ENCODE data around the gene CTSD. TPM values are rescaled to one million over a fixed set of nuclear protein-coding genes. Genes with fewer than 3 reads are reported as not detected.
"Not testable (repeated sequence)": the region's sequence is repeated elsewhere in the genome, so short reads cannot be mapped to it uniquely, and the experiment has no call there.

The CTSD gene
- total RNA-seq, 1 donor from 2014 or later, result 109 TPM

DNA sequence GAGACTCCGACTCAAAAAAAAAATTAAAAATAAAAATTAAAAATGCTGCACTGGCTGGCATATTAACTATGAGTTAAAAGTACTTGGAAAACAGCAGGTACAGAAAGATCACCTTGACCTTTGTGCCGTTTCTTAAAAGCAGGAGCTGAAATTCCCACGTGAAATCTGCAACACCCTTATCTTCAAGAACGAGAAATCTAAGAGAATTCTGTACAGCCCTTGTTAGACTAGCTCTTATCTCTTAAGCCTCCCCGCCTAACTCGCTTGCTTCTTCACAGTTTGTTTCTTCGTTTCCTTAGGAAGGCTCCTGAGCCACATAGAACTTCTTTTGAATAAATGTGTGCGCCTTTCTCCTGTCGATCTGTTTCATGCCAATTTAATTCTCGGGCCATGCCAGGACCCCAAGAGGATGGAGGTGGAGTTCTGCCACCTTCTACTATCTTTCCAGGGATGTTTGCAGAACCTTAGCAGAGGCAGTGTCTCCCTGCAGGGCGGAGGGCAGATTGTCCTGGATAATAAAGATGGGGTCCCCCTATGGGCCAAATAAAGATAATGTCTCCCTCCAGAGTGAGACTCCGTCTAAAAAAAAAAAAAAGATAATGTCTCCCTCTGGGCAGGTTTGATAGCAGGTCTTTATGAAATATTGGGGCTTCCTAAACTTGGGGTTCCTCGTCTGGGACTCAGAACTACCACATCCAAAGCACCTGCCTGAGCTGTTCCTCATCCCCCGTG lies 43.7 kb upstream of the CTSD start:
- Mint-ChIP-seq H3K4me1 (no peaks in the 10 kb centered on the region), H3K36me3 (ENCODE audit: low read depth) (no peaks in the 10 kb centered on the region), H3K27me3 (ENCODE audit: low read depth) (no peaks in the 10 kb centered on the region), H3K4me3 (no peak overlapping the region), H3K9me3 (no peaks in the 10 kb centered on the region), H3K27ac (ENCODE audit: unreplicated experiment) (no peak overlapping the region)
- TF ChIP-seq, protein P1, sequence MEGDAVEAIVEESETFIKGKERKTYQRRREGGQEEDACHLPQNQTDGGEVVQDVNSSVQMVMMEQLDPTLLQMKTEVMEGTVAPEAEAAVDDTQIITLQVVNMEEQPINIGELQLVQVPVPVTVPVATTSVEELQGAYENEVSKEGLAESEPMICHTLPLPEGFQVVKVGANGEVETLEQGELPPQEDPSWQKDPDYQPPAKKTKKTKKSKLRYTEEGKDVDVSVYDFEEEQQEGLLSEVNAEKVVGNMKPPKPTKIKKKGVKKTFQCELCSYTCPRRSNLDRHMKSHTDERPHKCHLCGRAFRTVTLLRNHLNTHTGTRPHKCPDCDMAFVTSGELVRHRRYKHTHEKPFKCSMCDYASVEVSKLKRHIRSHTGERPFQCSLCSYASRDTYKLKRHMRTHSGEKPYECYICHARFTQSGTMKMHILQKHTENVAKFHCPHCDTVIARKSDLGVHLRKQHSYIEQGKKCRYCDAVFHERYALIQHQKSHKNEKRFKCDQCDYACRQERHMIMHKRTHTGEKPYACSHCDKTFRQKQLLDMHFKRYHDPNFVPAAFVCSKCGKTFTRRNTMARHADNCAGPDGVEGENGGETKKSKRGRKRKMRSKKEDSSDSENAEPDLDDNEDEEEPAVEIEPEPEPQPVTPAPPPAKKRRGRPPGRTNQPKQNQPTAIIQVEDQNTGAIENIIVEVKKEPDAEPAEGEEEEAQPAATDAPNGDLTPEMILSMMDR (conservative IDR thresholded peaks at IDR 0.05), result peak; percentile 25
- no peak for DNase-seq (ENCODE audit: low read depth, low spot score)

DNA sequence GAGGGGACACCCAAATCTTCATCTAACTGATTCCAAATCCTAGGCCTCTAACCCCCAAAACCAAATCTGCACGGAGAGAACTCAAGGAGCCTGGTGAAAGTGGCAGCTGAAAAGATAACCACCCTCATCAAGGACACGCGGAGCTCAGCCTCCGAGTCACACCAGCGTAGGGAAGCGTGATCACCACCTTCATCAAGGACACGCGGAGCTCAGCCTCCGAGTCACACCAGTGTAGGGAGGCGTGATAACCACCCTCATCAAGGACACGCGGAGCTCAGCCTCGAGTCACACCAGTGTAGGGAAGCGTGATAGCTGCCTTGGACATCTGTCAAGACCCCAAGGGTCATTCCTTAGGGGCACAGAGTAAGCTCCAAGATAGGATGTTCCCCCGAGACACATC lies 41.8 kb upstream of the CTSD start:
- Mint-ChIP-seq H3K9me3 (no peaks in the 10 kb centered on the region), H3K4me1 (no peaks in the 10 kb centered on the region), H3K4me3 (no peak overlapping the region), H3K36me3 (ENCODE audit: low read depth) (no peaks in the 10 kb centered on the region), H3K27ac (ENCODE audit: unreplicated experiment) (no peak overlapping the region), H3K27me3 (ENCODE audit: low read depth) (peaks cover 2% of the 10 kb centered on the region)
- DNase-seq (ENCODE audit: low read depth, low spot score), result no peak
- TF ChIP-seq, protein P1 (conservative IDR thresholded peaks at IDR 0.05), result no peak

DNA sequence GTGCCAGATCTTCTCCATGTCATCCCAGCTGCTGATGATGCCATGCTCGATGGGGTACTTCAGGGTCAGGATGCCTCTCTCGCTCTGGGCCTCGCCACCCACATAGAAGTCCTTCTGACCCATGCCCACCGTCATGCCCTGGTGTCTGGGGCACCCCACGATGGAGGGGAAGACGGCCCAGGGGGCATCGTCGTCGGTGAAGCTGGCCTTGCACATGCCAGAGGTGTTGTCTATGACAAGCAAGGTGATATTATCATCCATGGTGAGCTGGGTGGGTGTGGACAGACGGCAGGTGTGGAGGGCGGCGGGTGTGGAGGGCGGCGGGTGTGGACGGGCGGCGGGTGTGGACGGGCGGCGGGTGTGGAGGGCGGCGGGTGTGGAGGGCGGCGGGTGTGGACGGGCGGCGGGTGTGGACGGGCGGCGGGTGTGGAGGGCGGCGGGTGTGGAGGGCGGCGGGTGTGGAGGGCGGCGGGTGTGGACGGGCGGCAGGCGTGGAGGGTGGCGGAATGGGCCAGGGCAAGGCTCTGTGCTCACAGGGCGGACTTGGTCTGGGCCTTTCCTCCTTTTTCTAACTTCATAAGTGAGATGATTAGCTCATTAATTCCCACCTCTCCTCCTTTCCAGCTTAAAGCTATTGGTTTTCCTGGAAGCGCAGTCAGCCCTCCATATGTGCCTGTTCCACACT lies 40.2 kb upstream of the CTSD start:
- not testable (repeated sequence) for DNase-seq (ENCODE audit: low read depth, low spot score); H3K4me1 Mint-ChIP-seq; H3K36me3 Mint-ChIP-seq (ENCODE audit: low read depth); H3K27me3 Mint-ChIP-seq (ENCODE audit: low read depth); H3K27ac Mint-ChIP-seq (ENCODE audit: unreplicated experiment); H3K9me3 Mint-ChIP-seq; H3K4me3 Mint-ChIP-seq

DNA sequence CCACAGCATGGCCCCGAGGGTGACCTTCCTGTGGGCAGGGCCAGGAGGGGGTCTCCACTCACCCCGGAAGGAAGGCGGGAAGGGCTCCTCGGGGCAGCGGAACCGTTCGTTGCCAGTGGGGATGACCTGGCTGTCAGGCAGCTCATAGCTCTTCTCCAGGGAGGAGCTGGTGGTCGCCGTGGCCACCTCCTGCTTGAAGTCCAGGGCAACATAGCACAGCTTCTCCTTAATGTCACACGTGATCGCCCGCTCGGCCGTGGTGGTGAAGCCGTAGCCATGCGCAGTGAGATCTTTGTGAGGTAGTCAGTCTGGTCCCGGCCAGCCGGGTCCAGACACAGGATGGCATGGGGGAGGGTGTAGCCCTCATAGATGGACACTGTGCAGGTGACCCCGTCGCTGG lies 39.5 kb upstream of the CTSD start:
- Mint-ChIP-seq H3K36me3 (ENCODE audit: low read depth) (no peaks in the 10 kb centered on the region), H3K9me3 (no peaks in the 10 kb centered on the region), H3K4me3 (no peak overlapping the region), H3K4me1 (peaks cover 5% of the 10 kb centered on the region), H3K27me3 (ENCODE audit: low read depth) (peaks cover 2% of the 10 kb centered on the region), H3K27ac (ENCODE audit: unreplicated experiment) (no peak overlapping the region)
- DNase-seq (ENCODE audit: low read depth, low spot score), result no peak
- TF ChIP-seq, protein P1 (conservative IDR thresholded peaks at IDR 0.05), result no peak

DNA sequence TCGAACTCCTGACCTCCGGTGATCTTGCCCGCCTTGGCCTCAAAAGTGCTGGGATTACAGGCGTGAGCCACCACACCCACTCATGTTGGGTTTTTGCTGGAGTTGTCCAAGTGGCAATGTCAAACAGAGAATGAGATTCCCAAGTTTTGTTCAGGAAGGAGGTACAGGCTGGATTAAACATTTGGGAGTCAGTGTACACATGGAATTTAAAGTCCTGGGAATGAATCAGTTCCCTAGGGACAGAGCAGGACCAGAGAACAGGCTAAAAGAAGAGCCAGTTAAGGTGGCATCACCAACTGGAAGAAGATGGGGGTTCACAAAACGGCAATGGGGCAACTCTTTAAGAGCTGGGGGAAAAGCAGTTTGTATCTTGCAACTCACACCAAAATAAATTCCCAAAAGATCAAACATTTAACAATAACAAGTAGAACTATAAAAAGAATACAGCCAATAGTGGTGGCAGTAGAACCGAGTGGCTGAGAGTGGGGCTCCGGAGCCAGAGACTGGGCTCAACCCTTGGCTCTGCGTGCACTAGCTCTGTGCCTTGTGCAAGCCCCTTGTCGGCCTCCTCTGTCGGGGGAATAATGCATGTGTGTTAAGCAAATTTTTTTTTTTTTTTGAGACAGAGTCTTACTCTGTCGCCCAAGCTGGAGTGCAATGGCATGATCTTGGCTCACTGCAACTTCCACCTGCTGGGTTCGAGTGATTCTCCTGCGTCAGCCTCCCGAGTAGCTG lies 33.8 kb upstream of the CTSD start:
- no peaks in the 10 kb centered on the region for H3K36me3 Mint-ChIP-seq (ENCODE audit: low read depth)
- no peak overlapping the region for H3K27ac Mint-ChIP-seq (ENCODE audit: unreplicated experiment)
- no peaks in the 10 kb centered on the region for H3K9me3 Mint-ChIP-seq
- DNase-seq (ENCODE audit: low read depth, low spot score), result no peak
- TF ChIP-seq, protein P1 (conservative IDR thresholded peaks at IDR 0.05), result no peak
- H3K4me3 Mint-ChIP-seq, result no peak overlapping the region
- H3K4me1 Mint-ChIP-seq, result peaks cover 5% of the 10 kb centered on the region
- peaks cover 20% of the 10 kb centered on the region for H3K27me3 Mint-ChIP-seq (ENCODE audit: low read depth)

Measured in neural crest cell (in vitro differentiated cells).